Muscle of arm (tissue), 14 donors: Measurements from ENCODE around the gene INTS11. TPM values are rescaled to one million over a fixed set of nuclear protein-coding genes. Genes with fewer than 3 reads are reported as not detected.
"Not testable (repeated sequence)": the region's sequence is repeated elsewhere in the genome, so short reads cannot be mapped to it uniquely, and the experiment has no call there.

ENCODE experiments used
- DNase-seq: peaks from one replicate; pipeline ENCODE4 v3.0.0-alpha.2; 2013
- long read RNA-seq, 11 donors: transcript quantifications; one replicate each; lab custom pipeline, GENCODE V29; 2026
- polyA plus RNA-seq, 12 donors: library from polyadenylated mRNA; unstranded; fragments of 120-200 nt; gene quantifications; one replicate each; pipeline ENCODE4 v1.2.1, GENCODE V29; 2013; ENCODE audit not compliant: insufficient read length in 12 of 12

The INTS11 gene
- 100 to 1,000 TPM in 2 of 12 donors, 10 to 100 TPM in 9, not detected in 1; 60.1 to 138 (median 75.5) TPM for polyA plus RNA-seq
- long read RNA-seq, donor 1, transcript INTS11-208 (17 exons, 2,148 nt) = minor isoform, 8 of 29 reads
- long read RNA-seq, donor 1, transcript INTS11-205 (4 exons, 1,104 nt) = major isoform, 13 of 29 reads
- long read RNA-seq, donor 1, partial matches to known transcripts = 5 of 29 reads
- long read RNA-seq, donor 1, other reads (novel, unspliced or antisense) = 0 of 29 reads
- long read RNA-seq, donor 2, transcript INTS11-208 (17 exons, 2,148 nt) = major isoform, 8 of 13 reads
- long read RNA-seq, donor 2, partial matches to known transcripts = 0 of 13 reads
- long read RNA-seq, donor 2, other reads (novel, unspliced or antisense) = 0 of 13 reads
- long read RNA-seq, donor 3, transcript INTS11-205 (4 exons, 1,104 nt) = major isoform, 6 of 13 reads
- long read RNA-seq, donor 3, partial matches to known transcripts = 0 of 13 reads
- long read RNA-seq, donor 3, other reads (novel, unspliced or antisense) = 0 of 13 reads
- long read RNA-seq, donor 4, partial matches to known transcripts = 0 of 8 reads
- long read RNA-seq, donor 4, other reads (novel, unspliced or antisense) = 0 of 8 reads
- long read RNA-seq, donor 5, transcript INTS11-208 (17 exons, 2,148 nt) = major isoform, 7 of 41 reads
- long read RNA-seq, donor 5, partial matches to known transcripts = 24 of 41 reads
- long read RNA-seq, donor 5, other reads (novel, unspliced or antisense) = 5 of 41 reads
- long read RNA-seq, donor 6, transcript INTS11-205 (4 exons, 1,104 nt) = major isoform, 5 of 15 reads
- long read RNA-seq, donor 6, partial matches to known transcripts = 6 of 15 reads
- long read RNA-seq, donor 6, other reads (novel, unspliced or antisense) = 0 of 15 reads
- long read RNA-seq, donor 7, transcript INTS11-205 (4 exons, 1,104 nt) = major isoform, 6 of 11 reads
- long read RNA-seq, donor 7, partial matches to known transcripts = 0 of 11 reads
- long read RNA-seq, donor 7, other reads (novel, unspliced or antisense) = 0 of 11 reads
- long read RNA-seq, donor 8, transcript INTS11-208 (17 exons, 2,148 nt) = major isoform, 7 of 12 reads
- long read RNA-seq, donor 8, partial matches to known transcripts = 0 of 12 reads
- long read RNA-seq, donor 8, other reads (novel, unspliced or antisense) = 0 of 12 reads
- long read RNA-seq, donor 9, partial matches to known transcripts = 0 of 4 reads
- long read RNA-seq, donor 9, other reads (novel, unspliced or antisense) = 0 of 4 reads
- long read RNA-seq, donor 10, transcript INTS11-205 (4 exons, 1,104 nt) = minor isoform, 7 of 18 reads
- long read RNA-seq, donor 10, transcript INTS11-208 (17 exons, 2,148 nt) = major isoform, 8 of 18 reads
- long read RNA-seq, donor 10, partial matches to known transcripts = 0 of 18 reads
- long read RNA-seq, donor 10, other reads (novel, unspliced or antisense) = 0 of 18 reads
- long read RNA-seq, donor 11, transcript INTS11-208 (17 exons, 2,148 nt) = minor isoform, 5 of 13 reads
- long read RNA-seq, donor 11, transcript INTS11-205 (4 exons, 1,104 nt) = major isoform, 6 of 13 reads
- long read RNA-seq, donor 11, partial matches to known transcripts = 0 of 13 reads
- long read RNA-seq, donor 11, other reads (novel, unspliced or antisense) = 0 of 13 reads

GRCh38 chr1:1324524-1325287, at the start of gene INTS11, which contains the start of gene CPTP:
Gene INTS11, minus strand, starts transcription at chr1:1324660. Its CDS starts 52 bp downstream, at chr1:1324608.
Gene CPTP, plus strand, starts transcription at chr1:1324802. Its CDS starts 2,109 bp downstream, at chr1:1326911.
- DNase-seq = peak; percentile 93

- DNase-seq = no peak
Observed at GRCh38 chr1:1373815-1374588, 49.5 kb upstream of the INTS11 start.

- DNase-seq = no peak
Observed at GRCh38 chr1:1373051-1373814, 48.8 kb upstream of the INTS11 start.

GRCh38 chr1:1371746-1372711, 47.6 kb upstream of the INTS11 start:
- peak; percentile 55 for DNase-seq

GRCh38 chr1:1371364-1371745, 46.9 kb upstream of the INTS11 start:
- DNase-seq = no peak

- DNase-seq = no peak
Observed at GRCh38 chr1:1370771-1371300, 46.4 kb upstream of the INTS11 start.

GRCh38 chr1:1370094-1370493, 45.6 kb upstream of the INTS11 start:
- DNase-seq = not testable (repeated sequence)

- no peak for DNase-seq
Observed at GRCh38 chr1:1367315-1367714, 42.9 kb upstream of the INTS11 start.

GRCh38 chr1:1366699-1367066, 42.2 kb upstream of the INTS11 start:
- no peak for DNase-seq

GRCh38 chr1:1365875-1366698, 41.6 kb upstream of the INTS11 start:
- DNase-seq = no peak

GRCh38 chr1:1364266-1364665, 39.8 kb upstream of the INTS11 start:
- DNase-seq = no peak

- DNase-seq = peak; percentile 74
Observed at GRCh38 chr1:1361982-1362423, 37.5 kb upstream of the INTS11 start.

GRCh38 chr1:1361233-1361981, 36.9 kb upstream of the INTS11 start:
- DNase-seq = no peak

GRCh38 chr1:1360506-1361169, 36.2 kb upstream of the INTS11 start:
- peak; percentile 69 for DNase-seq
